WTC11 (cell line): ENCODE measurements around the gene DENND4A.

ENCODE experiments used
- ATF1 ChIP-seq: sonication (generic); formaldehyde crosslinking; IDR thresholded peaks from 2 replicates; pipeline ENCODE4 v1.8.1; 2023; ENCODE audit warnings: mild to moderate bottlenecking, moderate library complexity, missing genetic modification reagents
- NFYB ChIP-seq: sonication (generic); formaldehyde crosslinking; conservative IDR thresholded peaks from 2 replicates; pipeline ENCODE4 v1.8.0; 2022; ENCODE audit warnings: low read depth, missing genetic modification reagents
- NR2C2 ChIP-seq: sonication (generic); formaldehyde crosslinking; IDR thresholded peaks from 2 replicates; pipeline ENCODE4 v1.8.0; 2022; ENCODE audit warnings: mild to moderate bottlenecking, missing genetic modification reagents
- ZNF121 ChIP-seq: sonication (generic); formaldehyde crosslinking; IDR thresholded peaks from 2 replicates; pipeline ENCODE4 v1.8.0; 2023; ENCODE audit warnings: missing genetic modification reagents
- TF ChIP-seq, protein P1 (sequence below): fragments of 200-600 bp; IDR thresholded peaks from 2 replicates; pipeline ENCODE4 v1.8.0; 2022; ENCODE audit warnings: antibody characterized with exemption
- TF ChIP-seq, protein P2 (sequence below): sonication (generic); formaldehyde crosslinking; conservative IDR thresholded peaks from 2 replicates; pipeline ENCODE4 v1.8.1; 2022; ENCODE audit warnings: mild to moderate bottlenecking, missing genetic modification reagents
- TF ChIP-seq, protein P3 (sequence below): sonication (generic); formaldehyde crosslinking; IDR thresholded peaks from 2 replicates; pipeline ENCODE4 v1.8.0; 2022; ENCODE audit warnings: missing genetic modification reagents
- TF ChIP-seq, protein P4 (sequence below): sonication (generic); formaldehyde crosslinking; IDR thresholded peaks from 2 replicates; pipeline ENCODE4 v1.8.1; 2022; ENCODE audit warnings: mild to moderate bottlenecking, moderate library complexity, missing genetic modification reagents

DNA sequence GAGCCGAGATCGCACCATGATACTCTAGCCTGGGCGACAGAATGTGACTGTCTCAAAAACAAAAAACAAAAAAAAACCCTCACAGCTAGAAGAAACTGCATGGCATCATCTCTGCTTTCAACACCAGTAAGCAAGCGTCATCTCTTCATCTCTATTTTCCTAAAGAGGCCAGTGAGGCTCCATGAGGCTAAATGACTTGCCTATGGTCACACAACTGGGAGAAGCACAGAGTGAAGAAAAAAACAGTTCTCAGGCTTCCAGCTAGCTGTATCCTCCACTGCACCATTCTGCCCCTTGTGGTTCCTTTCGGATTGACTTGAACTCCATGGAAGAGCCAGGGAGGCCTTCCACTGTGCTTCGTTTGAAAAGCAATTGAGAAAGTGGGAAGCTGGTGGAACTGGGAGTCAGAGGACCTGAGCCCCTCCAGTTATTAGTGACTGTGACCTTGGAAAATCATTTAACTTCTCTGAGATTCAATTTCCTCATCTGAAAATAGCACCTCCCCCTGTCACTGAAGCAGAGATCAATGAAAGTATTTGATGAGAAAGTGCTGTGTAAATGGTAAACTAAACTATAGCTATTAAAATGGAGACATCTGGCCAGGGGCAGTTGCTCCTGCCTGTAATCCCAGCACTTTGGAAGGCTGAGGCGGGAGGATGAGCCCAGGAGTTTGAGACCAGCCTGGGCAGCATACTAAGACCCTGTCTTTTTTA lies 32.1 kb upstream of the DENND4A start:
- TF ChIP-seq, protein P1, sequence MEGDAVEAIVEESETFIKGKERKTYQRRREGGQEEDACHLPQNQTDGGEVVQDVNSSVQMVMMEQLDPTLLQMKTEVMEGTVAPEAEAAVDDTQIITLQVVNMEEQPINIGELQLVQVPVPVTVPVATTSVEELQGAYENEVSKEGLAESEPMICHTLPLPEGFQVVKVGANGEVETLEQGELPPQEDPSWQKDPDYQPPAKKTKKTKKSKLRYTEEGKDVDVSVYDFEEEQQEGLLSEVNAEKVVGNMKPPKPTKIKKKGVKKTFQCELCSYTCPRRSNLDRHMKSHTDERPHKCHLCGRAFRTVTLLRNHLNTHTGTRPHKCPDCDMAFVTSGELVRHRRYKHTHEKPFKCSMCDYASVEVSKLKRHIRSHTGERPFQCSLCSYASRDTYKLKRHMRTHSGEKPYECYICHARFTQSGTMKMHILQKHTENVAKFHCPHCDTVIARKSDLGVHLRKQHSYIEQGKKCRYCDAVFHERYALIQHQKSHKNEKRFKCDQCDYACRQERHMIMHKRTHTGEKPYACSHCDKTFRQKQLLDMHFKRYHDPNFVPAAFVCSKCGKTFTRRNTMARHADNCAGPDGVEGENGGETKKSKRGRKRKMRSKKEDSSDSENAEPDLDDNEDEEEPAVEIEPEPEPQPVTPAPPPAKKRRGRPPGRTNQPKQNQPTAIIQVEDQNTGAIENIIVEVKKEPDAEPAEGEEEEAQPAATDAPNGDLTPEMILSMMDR, result no peak
- TF ChIP-seq, protein P2, sequence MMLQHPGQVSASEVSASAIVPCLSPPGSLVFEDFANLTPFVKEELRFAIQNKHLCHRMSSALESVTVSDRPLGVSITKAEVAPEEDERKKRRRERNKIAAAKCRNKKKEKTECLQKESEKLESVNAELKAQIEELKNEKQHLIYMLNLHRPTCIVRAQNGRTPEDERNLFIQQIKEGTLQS (CRISPR knock-in tag), result no peak
- TF ChIP-seq NR2C2 (CRISPR knock-in tag), result no peak
- TF ChIP-seq, protein P3, sequence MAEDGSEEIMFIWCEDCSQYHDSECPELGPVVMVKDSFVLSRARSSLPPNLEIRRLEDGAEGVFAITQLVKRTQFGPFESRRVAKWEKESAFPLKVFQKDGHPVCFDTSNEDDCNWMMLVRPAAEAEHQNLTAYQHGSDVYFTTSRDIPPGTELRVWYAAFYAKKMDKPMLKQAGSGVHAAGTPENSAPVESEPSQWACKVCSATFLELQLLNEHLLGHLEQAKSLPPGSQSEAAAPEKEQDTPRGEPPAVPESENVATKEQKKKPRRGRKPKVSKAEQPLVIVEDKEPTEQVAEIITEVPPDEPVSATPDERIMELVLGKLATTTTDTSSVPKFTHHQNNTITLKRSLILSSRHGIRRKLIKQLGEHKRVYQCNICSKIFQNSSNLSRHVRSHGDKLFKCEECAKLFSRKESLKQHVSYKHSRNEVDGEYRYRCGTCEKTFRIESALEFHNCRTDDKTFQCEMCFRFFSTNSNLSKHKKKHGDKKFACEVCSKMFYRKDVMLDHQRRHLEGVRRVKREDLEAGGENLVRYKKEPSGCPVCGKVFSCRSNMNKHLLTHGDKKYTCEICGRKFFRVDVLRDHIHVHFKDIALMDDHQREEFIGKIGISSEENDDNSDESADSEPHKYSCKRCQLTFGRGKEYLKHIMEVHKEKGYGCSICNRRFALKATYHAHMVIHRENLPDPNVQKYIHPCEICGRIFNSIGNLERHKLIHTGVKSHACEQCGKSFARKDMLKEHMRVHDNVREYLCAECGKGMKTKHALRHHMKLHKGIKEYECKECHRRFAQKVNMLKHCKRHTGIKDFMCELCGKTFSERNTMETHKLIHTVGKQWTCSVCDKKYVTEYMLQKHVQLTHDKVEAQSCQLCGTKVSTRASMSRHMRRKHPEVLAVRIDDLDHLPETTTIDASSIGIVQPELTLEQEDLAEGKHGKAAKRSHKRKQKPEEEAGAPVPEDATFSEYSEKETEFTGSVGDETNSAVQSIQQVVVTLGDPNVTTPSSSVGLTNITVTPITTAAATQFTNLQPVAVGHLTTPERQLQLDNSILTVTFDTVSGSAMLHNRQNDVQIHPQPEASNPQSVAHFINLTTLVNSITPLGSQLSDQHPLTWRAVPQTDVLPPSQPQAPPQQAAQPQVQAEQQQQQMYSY (CRISPR knock-in tag), result no peak
- TF ChIP-seq ATF1 (CRISPR knock-in tag), result no peak
- no peak for TF ChIP-seq ZNF121
- TF ChIP-seq NFYB (CRISPR knock-in tag), result no peak
- TF ChIP-seq, protein P4, sequence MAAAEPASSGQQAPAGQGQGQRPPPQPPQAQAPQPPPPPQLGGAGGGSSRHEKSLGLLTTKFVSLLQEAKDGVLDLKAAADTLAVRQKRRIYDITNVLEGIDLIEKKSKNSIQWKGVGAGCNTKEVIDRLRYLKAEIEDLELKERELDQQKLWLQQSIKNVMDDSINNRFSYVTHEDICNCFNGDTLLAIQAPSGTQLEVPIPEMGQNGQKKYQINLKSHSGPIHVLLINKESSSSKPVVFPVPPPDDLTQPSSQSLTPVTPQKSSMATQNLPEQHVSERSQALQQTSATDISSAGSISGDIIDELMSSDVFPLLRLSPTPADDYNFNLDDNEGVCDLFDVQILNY, result no peak
